HT1080 (cell line): ENCODE measurements around the gene COQ2. TPM values are rescaled to one million over a fixed set of nuclear protein-coding genes. Genes with fewer than 3 reads are reported as not detected.
"Not testable (repeated sequence)": the region's sequence is repeated elsewhere in the genome, so short reads cannot be mapped to it uniquely, and the experiment has no call there.

Source experiments
- DNase-seq: peaks from one replicate; pipeline ENCODE4 v3.0.0-alpha.2; 2015; ENCODE audit warnings: low read depth
- total RNA-seq: library from RNA; depleted of rRNA; stranded (reverse); fragments of >200 nt; shearing (Covaris generic); gene quantifications from 2 replicates; pipeline ENCODE4 v1.2.3, GENCODE V29; 2014

Gene COQ2
- total RNA-seq, 1 experiment from 2014 or later = 29.5 TPM

- not testable (repeated sequence) for DNase-seq
Measured at GRCh38 chr4:83288381-83288780, 3.8 kb upstream of the COQ2 start.

- DNase-seq = peak; percentile 51
Measured at GRCh38 chr4:83285055-83285407, 433 bp upstream of the COQ2 start.

DNA sequence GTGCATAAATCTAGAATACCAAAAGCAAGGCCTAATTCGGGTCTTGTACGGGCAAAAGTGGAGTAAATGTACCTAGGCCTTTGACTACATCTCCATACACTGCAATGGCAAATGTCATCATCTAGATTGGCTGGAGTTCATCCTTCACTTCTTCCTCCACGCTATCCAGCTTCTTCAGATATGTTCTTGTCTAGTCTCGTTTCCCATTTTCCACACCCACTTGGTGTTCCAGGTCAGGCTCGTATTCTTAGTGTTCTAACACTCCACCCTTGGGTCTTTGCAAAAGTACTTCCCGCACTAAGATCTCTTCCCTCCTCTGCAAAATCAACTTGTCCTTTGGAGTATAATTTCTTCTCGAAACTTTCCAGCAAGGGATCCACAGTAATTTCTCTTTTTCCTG lies 1.4 kb downstream of the COQ2 start:
- no peak for DNase-seq

- peak; percentile 50 for DNase-seq
Measured at GRCh38 chr4:83282049-83282535, 2.5 kb downstream of the COQ2 start.

DNA sequence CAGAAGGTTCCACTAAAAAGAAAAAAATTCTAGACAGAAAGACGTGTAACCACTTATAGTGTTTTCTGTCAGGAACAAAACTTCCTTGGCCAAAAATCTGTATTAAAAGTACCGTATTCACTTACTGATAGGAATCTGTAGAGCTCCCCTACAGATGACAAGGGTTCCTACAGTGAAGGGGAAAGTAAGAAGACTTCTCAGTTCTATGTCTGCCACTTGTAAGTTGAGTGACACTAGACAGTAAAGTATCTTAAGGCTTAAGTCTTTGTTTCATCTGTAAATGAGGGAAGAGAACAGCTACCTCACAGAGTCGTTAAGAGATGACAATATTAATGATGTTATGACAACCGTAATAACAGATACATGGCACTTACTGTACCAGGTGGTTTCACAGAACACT lies 3.3 kb downstream of the COQ2 start:
- no peak for DNase-seq

DNA sequence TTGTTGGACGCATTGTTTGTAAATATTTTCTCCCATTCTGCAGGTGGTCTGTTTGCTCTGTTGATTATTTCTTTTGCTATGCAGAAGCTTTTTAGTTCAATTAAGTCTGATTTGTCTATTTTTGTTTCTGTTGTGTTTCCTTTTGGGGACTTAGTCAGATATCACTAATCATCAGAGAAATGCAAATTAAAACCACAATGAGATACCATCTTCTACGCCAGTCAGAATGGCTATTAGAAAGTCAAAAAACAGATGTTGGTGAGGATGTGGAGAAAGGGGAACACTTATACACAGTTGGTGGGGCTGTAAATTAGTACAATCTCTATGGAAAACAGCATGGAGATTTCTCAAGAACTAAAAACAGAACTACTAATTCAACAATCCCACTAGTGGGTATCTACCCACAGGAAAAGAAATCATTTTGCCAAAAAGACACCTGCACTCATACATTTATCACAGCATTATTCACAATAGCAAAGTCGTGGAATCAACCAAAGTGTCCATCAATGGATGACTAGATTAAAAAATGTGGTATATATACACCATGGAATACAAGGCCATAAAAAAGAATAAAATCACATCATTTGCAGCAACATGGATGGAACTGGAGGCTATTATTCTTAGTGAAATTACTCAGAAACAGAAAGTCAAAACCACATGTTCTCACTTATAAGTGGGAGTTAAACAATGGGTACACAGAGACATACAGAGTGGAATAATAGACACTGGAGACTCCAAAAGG lies 8.1 kb downstream of the COQ2 start:
- DNase-seq = no peak

- not testable (repeated sequence) for DNase-seq
Measured at GRCh38 chr4:83273926-83274325, 10.7 kb downstream of the COQ2 start.

DNA sequence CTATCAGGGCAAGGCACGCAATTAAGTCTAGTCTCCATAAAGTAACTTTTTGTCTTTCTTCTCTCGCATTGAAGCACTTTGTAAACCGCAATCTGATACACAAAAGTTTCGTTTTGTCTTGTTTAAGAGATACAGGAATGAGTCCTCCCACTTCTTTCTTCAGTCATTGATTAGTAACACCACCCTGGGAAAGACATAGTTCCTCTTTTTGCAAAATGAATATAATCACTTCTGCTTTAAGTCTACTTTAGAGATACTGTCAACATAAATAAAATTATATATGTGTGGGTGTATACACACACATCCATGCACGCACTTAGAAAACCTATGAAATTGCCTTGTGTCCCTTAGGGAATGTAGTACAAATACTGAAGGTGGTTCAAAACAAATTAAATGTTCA lies 11.7 kb downstream of the COQ2 start:
- DNase-seq = no peak

DNA sequence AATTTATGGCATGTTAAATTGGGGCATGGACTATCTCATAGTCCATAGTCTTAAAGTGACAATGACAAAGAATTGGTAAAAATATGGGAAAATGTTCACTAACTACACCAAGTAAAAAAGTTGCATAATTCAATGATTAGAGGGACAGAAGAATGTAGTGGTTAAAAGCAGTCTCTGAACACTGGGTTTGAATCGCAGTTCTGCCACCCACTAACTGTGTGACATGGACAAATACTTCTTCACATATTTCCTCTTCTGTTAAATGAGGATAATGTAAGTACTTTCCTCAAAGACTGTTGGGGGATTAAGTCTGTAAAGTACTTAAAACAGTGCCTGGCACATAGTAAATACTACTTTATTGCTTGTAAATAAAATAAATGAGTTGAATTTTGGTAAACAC lies 15.3 kb downstream of the COQ2 start:
- DNase-seq = no peak

DNA sequence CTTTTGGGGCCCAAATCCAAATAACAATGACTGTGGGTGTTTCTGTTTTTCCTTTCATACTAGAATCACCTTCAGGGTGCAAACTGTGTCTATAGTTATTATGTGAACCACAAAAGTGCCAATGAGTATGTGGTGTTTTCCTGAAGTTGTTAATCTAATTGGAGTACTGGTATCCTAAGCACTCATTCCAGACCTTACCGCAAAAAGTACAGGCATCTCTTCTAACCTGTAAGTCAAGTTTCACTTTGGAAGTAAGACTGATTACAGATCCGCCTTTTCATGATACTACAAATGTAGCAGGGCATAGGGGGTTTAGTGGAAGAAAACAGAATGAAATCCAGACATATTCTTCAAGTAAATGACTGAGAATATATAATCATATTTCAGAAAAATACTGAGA lies 16.1 kb downstream of the COQ2 start:
- no peak for DNase-seq

DNA sequence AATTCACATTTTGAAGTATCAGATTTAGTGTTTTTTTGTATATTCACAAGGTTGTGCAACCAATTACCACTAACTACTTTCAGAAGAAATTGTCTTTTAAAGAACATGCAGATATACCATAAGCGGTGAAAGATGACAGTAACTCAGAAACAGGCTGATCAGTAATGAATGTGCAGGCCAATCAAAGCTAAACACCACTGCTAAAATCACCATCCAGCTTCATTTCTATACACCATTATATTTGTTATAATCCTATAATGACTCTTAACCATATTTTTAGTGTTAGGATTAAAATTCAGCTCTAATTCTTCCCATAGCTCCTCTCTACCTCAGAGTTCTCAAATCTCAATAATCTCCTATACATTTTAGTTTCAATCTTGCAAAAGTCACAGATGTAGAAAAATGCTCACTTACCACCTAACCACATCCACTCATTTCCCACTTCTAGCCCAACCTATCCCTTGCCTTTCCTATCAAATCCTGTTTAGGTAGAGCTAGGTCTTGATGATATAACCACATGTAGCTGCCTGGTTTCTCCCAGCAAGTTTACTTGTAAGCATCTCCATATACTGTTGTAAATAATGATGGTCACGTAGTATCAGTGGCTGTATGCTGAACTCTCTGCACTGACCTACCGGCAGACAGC lies 16.6 kb downstream of the COQ2 start:
- DNase-seq = no peak

DNA sequence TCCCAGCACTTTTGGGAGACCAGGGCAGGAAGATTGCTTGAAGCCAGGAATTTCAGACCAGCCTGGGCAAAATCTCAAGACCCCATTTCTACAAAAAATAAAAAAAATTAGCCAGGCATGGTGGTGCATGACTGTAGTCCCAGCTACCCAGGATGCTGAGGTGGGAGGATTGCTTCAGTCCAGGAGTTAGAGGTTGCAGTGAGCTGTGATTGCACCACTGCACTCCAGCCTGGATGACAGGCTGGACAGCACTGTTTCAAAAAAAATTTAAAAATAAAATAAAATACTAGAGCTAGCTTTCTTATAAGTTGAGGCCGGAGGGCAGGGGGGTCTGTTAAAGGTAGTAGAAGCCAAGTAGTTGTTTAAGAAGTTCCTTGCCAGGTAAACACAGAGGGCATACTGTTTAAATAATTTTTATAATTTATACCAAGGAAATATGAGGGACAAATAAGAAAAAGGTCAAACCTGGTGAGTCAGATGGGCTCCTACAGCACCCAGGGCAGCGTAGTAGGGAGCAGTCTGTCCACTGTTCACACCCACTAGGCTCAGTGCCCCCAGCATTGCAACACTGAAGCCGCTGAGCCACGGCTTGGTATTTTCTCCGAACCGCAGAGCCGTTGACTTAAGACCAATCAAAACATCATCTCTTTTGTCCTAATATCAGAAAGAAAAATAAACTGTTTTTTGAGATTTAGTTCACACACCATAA lies 17.3 kb downstream of the COQ2 start:
- DNase-seq = peak; percentile 77

DNA sequence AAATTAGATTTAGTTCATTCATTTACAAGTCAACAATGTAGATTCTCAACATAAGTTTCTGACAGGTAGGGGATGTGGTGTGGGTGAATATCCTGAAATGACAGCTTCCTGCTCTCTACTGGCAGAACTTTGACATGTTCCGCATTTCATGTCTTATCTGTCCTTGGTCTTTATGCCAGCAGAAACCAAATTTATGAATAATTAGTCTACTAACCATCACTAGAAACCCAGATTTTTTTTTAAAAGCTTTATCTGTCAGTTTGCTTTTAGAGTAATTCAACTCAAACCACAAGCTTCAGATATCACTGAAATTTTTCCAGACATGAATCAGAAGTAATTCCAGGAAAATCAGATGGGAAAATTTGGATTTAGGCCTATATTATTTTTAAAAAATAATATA lies 17.9 kb downstream of the COQ2 start:
- DNase-seq = no peak

GRCh38 chr4:83263106-83263505 lies 21.5 kb downstream of the COQ2 start:
- no peak for DNase-seq

- DNase-seq = no peak
Measured at GRCh38 chr4:83262682-83263081, 21.9 kb downstream of the COQ2 start.

DNA sequence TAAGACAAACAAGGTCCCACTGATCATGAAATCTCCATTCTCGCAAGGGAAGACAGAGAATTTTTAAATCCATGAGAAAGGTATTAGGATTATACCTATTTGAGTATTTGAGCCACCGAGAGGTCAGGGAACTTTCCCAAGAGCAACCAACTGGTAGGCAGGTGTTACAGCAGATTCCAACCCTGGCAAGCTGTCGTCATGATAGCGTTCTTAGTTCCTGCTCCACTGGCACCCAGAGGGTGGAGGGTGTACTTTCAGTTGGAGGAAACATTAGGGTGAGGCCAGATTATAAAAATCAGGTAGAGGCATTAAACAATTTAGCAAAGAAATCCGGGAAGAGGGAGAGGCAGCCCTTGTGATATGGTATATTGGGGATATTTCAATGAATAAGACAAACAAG lies 23.3 kb downstream of the COQ2 start:
- DNase-seq = no peak

- no peak for DNase-seq
Measured at GRCh38 chr4:83259586-83259985, 25.0 kb downstream of the COQ2 start.

DNA sequence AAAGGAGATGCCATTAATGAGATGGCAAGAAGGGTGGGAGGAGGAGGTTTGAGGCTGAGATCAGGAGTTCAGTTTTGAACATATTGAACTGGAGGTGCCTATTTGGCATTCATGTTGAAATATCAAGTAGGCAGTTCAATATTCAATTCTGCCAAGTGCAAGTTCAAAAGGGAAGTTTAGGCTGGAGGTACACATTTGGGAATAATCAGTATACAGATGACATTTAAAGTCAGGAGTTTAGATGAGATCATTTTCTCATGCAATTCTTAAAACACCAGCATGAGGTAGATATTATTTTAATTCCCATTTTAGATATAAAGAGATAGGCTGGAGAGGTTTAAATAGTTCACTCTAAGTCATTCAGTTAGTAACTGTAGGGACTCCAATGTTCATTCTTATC lies 26.1 kb downstream of the COQ2 start:
- no peak for DNase-seq

GRCh38 chr4:83257811-83258210 lies 26.8 kb downstream of the COQ2 start:
- no peak for DNase-seq

- peak; percentile 72 for DNase-seq
Measured at GRCh38 chr4:83255584-83255983, 29.0 kb downstream of the COQ2 start.

- DNase-seq = peak; percentile 62
Measured at GRCh38 chr4:83252782-83253405, 31.7 kb downstream of the COQ2 start.

- no peak for DNase-seq
Measured at GRCh38 chr4:83251447-83251830, 33.2 kb downstream of the COQ2 start.
